Measurements from ENCODE around the gene TAF4. TPM values are rescaled to one million over a fixed set of nuclear protein-coding genes. Genes with fewer than 3 reads are reported as not detected.

The TAF4 gene
- total RNA-seq, 1 donor from 2014 or later = 20.0 TPM

GRCh38 chr20:61939691-61940360 lies 125.9 kb downstream of the TAF4 start:
- no peak overlapping the region for H3K4me3 Mint-ChIP-seq (ENCODE audit: unreplicated experiment)
- peaks cover 12% of the 10 kb centered on the region for H3K4me1 Mint-ChIP-seq (ENCODE audit: low read depth, unreplicated experiment)
- H3K27ac Mint-ChIP-seq (ENCODE audit: unreplicated experiment) = peak overlapping the region; percentile 40
- DNase-seq = no peak
- peaks cover 11% of the 10 kb centered on the region for H3K9me3 Mint-ChIP-seq (ENCODE audit: unreplicated experiment)
- TF ChIP-seq, protein P1, sequence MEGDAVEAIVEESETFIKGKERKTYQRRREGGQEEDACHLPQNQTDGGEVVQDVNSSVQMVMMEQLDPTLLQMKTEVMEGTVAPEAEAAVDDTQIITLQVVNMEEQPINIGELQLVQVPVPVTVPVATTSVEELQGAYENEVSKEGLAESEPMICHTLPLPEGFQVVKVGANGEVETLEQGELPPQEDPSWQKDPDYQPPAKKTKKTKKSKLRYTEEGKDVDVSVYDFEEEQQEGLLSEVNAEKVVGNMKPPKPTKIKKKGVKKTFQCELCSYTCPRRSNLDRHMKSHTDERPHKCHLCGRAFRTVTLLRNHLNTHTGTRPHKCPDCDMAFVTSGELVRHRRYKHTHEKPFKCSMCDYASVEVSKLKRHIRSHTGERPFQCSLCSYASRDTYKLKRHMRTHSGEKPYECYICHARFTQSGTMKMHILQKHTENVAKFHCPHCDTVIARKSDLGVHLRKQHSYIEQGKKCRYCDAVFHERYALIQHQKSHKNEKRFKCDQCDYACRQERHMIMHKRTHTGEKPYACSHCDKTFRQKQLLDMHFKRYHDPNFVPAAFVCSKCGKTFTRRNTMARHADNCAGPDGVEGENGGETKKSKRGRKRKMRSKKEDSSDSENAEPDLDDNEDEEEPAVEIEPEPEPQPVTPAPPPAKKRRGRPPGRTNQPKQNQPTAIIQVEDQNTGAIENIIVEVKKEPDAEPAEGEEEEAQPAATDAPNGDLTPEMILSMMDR (IDR thresholded peaks at IDR 0.05; ENCODE audit: partially characterized antibody, unreplicated experiment) = no peak
- H3K36me3 Mint-ChIP-seq (ENCODE audit: unreplicated experiment) = no peaks in the 10 kb centered on the region
- no peaks in the 10 kb centered on the region for H3K27me3 Mint-ChIP-seq (ENCODE audit: unreplicated experiment)

DNA sequence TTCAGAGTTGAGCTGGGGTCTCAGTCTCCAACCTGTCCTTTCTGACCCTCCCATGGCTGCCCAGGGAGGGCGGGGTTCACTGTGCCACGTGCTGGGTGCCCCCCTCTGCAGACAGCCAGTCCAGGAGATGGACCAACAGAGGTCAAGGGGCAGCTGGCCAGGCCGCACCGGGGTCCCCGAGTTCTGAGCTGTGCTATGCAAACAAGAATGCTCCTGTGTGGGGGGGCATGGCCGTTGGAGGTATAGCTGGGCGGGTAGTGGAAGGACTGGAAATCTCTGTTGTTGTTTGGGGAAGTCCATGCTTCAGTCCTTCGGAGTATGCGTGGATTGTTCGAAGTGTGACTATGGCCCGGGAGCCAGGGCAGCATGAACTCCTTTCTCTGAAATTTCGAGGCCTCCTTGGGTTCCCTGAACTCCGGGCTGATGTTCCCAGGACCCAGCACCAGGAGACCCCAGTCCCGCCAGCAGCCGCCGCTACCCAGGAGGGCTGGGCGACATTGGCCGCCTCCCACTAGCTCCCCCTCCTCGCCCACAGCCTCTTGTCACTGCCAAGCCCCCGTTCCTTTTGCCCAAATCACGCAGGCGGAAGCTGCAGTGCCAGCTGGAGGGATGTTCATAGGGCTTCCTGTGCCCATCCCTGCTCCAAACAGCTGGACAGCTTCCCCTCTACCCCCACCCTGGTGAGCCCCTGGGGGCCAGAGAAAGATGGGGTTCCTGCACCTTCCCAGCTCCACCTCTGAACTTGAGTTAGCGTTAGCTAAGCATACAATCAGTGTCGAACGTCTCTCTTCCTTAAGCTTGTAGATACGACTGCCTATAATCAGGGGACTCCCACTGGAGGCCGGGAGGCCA lies 126.6 kb downstream of the TAF4 start:
- Mint-ChIP-seq H3K36me3 (ENCODE audit: unreplicated experiment) (no peaks in the 10 kb centered on the region), H3K27me3 (ENCODE audit: unreplicated experiment) (no peaks in the 10 kb centered on the region), H3K27ac (ENCODE audit: unreplicated experiment) (no peak overlapping the region), H3K4me3 (ENCODE audit: unreplicated experiment) (no peak overlapping the region), H3K9me3 (ENCODE audit: unreplicated experiment) (peaks cover 11% of the 10 kb centered on the region), H3K4me1 (ENCODE audit: low read depth, unreplicated experiment) (peaks cover 13% of the 10 kb centered on the region)
- DNase-seq = peak; percentile 13
- TF ChIP-seq, protein P1 (IDR thresholded peaks at IDR 0.05; ENCODE audit: partially characterized antibody, unreplicated experiment) = no peak

DNA sequence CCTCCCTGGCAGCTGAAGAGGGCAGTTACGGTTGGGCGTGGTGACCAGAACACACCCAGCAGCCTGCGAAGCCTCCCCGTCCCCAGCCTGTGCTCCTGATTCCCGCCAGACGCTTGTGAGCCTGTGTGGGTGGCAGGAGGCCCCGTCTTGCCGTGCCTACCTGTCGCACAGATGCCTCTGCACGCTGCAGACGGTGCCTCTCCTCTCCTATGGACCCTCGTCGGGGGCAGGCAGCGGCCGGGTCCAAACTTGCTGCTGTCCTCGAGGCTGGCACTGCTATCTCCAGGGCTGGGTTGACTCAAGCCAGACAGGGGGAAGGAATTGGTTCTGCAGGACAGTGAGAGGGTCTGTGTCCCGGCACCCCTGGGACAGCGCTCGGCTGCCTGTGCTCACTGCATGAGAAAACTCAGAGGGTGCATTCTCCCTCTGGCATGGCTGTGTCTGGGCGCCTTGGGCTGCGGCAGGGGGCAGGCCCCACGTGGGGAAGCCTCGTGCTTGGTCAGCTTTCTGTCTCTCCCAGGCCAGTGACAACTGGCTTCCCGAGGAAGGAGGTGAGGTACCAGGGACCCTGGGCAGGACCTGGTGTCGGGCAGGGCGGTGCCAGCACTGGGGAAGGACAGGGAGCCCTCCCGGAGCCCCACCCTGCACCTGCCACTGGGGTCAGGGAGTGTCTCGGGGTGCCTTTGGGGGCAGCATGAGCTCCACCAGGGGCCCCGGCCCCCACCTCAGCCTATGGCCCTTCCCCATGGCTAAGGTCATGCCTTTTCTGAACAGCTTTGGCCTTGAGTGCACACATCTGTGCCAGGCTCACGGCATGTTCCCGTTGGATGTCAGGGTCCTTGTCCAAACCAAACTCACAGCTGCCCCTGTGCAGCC lies 127.5 kb downstream of the TAF4 start:
- peaks cover 13% of the 10 kb centered on the region for H3K4me1 Mint-ChIP-seq (ENCODE audit: low read depth, unreplicated experiment)
- H3K36me3 Mint-ChIP-seq (ENCODE audit: unreplicated experiment) = no peaks in the 10 kb centered on the region
- H3K27me3 Mint-ChIP-seq (ENCODE audit: unreplicated experiment) = no peaks in the 10 kb centered on the region
- TF ChIP-seq, protein P1 (IDR thresholded peaks at IDR 0.05; ENCODE audit: partially characterized antibody, unreplicated experiment) = no peak
- DNase-seq = peak; percentile 17
- H3K4me3 Mint-ChIP-seq (ENCODE audit: unreplicated experiment) = no peak overlapping the region
- H3K27ac Mint-ChIP-seq (ENCODE audit: unreplicated experiment) = no peak overlapping the region
- peaks cover 11% of the 10 kb centered on the region for H3K9me3 Mint-ChIP-seq (ENCODE audit: unreplicated experiment)

- Mint-ChIP-seq H3K9me3 (ENCODE audit: unreplicated experiment) (peaks cover 11% of the 10 kb centered on the region), H3K4me1 (ENCODE audit: low read depth, unreplicated experiment) (peaks cover 14% of the 10 kb centered on the region), H3K27ac (ENCODE audit: unreplicated experiment) (no peak overlapping the region), H3K27me3 (ENCODE audit: unreplicated experiment) (peaks cover under 1% of the 10 kb centered on the region), H3K4me3 (ENCODE audit: unreplicated experiment) (no peak overlapping the region), H3K36me3 (ENCODE audit: unreplicated experiment) (no peaks in the 10 kb centered on the region)
- no peak for DNase-seq
- TF ChIP-seq, protein P1 (IDR thresholded peaks at IDR 0.05; ENCODE audit: partially characterized antibody, unreplicated experiment) = no peak
Observed at GRCh38 chr20:61937146-61937962, 128.3 kb downstream of the TAF4 start.
